HG03442 (cell line): ENCODE results near the gene THRB.
A peak's percentile ranks its signal among the peaks of the same experiment; 100 is the strongest.

Experiments used
- ATAC-seq: cut with Tn5 transposase; IDR thresholded peaks from one replicate; pipeline ENCODE4 v1.9.1; 2021; ENCODE audit warnings: mild to moderate bottlenecking, moderate library complexity; ENCODE audit not compliant: unreplicated experiment

THRB gene

DNA sequence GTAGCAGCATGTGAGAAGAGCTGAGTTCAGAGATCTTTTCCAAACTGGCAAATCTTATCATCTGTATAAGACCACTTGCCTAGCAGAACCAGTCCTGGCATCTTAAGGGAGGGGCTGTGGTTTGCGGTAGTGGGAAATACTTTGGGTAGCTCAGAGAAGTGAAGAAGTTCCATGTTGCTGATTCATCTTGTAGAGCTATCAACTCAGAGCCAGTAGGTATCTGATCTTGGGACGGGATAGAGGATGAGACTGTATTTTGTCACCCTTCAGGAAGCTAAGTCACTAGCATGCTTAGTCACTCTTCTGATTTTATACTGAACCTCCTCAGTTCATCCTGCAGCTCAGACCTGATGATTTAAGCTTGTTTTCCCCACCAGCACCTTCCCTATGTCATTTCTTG, 338.2 kb downstream of the THRB start:
- ATAC-seq: no peak

DNA sequence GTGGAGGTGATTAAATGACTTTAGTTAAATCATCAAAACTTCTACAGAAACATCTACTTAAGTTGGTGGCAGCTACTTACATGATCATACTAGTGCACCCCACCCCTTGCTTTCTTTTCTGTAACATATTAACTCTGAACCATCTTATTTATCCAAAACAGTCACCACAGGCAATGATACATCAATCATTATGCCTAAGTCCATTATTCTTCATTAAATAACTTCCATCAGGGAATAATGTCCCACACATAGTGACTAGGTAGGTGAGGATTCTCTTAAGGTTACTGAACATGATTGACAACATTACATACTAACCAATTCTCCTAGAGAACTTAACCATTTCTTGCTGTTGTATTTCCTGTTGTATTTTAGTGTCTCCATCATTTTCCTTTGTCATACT, 339.4 kb downstream of the THRB start:
- ATAC-seq: no peak

DNA sequence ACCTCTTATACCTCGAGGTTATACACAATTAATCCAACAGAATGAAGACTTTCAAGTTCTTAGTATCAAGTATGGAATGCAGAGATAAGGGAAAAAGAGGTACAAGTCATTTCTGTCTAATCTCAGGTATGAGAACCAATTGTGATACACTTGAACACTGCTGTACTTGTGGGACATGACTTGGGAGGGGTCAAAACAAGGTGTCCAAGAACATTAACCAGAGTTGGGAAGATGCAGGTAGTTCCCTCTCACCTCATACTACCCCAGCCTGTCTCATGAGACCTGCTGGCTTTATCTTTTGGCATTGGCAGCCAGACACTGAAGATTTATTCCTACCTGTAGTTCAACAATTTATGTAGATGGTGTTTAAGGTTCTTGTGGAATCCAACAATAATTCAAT, 339.9 kb downstream of the THRB start:
- no peak for ATAC-seq

DNA sequence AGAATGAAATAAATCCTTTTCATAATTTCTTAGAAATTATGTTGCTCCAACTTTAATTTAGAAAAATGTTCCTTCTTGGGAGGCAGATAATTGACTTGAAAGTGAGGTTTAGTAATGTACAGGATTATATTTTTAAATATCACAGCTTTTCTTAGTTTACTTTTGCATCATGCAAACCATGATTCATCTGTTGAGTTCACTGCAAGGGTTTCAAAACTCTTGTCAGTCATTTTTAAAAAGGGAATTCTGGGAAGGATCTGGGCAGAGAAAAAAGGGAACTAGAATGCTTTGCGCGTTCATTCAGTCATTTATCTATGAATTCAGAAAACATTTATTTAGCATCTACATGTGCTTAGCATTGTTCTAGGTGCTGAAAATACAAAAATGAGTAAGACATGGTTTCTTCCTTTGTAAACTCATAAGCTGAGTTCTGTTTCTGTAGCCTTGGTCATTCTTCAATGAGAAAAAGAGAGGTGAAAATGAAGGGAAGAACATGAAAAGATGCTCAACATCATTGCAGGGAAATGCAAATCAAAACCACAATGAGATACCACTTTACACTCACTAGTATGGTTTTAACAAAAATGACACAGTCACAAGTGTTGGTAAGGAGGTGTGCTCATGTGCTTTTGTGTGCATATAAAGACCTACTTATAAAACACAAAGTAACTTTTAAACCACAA, 340.5 kb downstream of the THRB start:
- ATAC-seq: peak; percentile 85

DNA sequence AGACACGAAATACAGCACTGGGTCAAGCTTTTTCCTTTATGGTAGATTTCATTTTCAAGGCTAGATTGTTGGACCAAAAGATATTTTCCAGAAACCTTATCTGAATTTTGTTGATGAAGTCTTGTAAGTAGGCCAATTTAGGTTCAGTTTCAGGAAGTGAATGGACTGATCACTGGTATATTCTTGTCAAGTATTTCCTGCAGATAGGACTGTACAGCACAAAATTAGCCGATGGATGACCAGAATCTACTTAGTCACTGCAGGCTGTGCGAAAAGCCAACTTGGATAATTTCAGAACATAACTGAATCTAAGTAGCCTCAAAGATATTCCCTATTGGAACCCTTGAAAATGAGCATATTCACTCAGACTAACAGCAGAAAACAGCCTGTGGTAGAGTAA, 343.1 kb downstream of the THRB start:
- ATAC-seq: no peak

DNA sequence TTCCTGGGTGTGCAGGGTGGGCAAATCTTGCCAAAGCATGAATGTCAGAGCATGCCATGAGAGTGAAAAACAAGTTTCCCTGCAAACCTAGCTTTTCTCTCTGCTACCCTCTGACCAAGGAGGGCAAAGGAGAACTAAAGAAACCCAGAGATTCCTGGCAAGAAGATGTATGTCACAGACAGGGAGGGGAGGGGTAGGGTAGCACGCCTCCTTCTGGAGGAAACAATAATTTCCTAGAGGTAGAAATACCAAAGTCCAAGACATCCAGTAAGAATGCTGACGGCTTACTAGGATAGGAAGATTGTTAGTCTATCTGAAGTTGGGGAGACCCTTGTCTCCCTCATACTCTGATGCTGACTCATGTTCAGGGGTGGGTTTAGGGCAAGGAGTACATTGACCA, 345.6 kb downstream of the THRB start:
- ATAC-seq: no peak

DNA sequence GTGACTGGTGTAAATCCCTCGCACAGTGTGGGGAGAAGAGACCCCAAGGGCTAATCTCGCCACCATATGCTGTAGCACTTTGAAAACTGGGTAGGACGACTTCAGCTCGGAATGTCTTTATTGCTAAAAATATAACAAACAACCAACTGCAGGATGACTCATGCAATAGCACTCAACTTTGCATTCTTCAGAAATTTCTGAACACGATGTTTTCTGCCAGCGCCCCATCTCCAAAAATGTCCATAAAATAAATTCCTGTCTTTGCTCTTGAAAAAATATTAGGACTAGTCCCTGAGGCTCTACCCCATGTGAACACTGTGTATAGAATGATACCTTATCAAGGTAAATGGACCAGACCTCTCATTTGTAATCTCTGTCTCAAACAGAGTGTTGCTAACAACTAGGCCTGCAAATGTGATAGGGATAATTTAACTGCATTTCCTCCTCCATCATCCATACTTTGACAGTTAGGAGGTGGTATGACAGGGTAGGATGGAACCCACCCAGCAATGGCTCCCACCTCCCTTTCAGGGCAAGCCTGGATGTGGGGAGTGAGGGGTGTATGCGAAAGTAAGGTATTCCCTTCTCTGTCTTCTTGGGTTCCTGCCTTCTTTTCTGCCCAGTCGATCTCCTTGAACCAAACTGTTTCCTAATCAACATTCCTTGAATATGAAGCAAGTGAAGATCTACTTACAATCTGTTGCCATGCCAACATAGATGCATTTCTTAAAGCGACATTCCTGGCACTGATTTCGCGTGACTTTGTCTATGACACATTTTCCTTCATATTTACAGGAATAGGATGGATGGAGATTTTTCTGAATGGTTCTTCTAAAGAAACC, 348.4 kb downstream of the THRB start:
- no peak for ATAC-seq

DNA sequence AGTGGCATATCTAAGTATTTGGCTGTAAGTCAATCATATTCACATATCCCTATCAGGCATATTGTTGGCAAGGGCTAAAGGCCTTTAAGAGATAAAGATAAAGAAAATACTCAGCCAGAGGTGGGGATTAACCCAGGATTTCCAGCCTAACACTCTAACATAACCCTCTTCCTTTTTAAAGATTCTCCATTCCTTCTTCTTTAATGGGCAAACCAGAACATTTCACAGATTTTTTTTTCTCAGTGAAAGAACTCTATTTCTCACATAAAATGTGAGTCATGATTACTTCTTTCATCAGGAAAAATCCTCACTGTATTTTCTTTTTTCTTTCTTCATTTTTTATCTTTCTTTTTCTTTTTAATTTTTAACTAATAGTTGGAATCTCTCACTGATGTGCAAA, 349.2 kb downstream of the THRB start:
- ATAC-seq: no peak

DNA sequence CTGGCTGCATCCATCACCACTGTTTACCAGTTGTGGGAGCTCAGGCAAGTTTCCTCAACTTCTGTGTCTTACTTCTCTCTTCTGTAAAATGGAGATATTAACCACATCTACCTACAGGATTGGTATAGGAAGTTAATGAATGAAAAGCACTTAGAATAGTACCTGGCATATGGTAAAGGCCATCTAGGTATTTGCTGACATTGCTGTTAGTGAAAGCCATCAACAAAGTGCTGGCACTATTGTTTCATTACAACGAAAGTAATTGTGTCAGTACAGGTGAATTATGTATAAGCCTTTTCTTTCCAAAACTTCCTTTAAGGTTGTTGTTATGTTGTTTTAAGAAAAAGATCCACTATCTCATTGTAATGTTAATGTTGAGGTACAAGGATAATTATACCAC, 352.5 kb downstream of the THRB start:
- ATAC-seq: no peak

DNA sequence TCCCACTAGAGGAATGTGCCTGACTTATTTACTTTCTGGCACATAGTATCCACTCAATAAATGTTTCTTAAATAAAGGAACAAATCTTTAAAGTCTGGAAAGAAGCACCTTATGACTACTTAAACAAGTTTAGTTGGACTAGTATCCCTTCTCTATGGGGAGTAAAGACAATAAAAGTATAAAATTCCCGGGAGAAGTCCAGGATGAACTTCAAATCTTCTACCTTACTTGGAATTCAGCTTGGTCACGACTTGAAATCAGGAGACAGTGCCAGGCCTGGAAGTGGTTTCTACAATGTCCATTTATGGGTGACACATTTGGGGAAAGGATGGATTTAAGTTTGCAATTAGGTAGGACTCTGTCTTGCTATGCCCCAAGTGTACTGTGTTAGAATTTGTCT, 353.1 kb downstream of the THRB start:
- ATAC-seq: no peak

DNA sequence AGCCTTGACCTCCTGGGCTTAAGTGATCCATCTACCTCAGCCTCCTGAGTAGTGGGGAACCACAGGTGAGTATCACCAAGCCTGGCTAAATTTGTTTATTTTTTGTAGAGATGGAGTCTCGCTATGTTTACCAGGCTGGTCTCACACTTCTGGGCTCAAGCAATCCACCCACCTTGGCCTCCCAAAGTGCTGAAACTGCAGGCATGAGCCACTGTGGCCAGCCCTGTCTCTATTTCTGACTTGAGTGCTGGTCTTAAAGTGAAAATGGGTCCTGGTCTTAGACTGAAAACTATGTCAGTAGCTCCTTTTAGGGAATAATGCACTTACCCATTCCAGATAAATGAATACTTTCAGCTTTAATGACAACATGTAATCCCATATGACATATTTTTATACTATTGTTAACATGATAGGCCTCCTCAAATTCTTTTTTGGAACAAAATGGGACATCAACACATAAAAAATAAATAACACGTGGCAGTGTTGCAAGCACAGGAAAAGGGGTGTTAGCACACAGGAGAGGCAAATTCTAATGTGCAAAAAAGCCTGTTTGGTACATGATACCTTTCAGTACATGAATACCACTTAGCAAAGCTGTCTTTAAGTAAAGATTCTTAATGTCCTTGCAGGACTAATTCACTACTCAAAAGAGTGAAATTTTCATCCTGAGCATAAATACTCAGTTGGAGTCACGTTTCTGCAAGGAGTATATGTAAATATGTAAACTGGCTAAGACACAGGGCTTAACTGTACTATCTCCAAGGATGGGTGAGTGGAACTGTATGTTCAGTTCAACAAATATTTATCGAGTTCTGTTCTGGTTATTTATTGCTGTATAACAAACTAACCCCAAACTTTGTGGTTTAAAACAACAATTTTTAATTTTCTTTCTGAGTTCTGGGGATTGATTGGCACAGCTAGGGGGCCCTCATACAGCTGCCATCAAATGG, 354.9 kb downstream of the THRB start:
- ATAC-seq: no peak

DNA sequence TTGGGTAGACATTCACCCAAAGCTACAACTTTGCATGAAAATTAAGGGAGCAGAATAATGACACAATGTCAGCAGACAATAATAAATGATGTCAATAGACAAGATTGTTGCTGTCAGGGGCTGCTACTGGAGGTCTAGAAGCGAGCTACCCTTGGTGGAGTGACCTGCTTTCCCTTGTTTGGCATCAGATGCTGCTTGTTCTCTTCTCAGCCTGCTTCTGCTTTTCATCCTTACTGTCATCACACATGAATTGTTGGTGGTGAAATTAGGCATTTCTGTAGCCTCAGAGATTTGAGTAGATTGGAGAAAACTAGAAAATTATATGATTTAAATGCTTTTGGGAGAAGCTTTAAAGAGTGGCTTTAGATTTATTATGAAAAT, 355.8 kb downstream of the THRB start:
- ATAC-seq: no peak

DNA sequence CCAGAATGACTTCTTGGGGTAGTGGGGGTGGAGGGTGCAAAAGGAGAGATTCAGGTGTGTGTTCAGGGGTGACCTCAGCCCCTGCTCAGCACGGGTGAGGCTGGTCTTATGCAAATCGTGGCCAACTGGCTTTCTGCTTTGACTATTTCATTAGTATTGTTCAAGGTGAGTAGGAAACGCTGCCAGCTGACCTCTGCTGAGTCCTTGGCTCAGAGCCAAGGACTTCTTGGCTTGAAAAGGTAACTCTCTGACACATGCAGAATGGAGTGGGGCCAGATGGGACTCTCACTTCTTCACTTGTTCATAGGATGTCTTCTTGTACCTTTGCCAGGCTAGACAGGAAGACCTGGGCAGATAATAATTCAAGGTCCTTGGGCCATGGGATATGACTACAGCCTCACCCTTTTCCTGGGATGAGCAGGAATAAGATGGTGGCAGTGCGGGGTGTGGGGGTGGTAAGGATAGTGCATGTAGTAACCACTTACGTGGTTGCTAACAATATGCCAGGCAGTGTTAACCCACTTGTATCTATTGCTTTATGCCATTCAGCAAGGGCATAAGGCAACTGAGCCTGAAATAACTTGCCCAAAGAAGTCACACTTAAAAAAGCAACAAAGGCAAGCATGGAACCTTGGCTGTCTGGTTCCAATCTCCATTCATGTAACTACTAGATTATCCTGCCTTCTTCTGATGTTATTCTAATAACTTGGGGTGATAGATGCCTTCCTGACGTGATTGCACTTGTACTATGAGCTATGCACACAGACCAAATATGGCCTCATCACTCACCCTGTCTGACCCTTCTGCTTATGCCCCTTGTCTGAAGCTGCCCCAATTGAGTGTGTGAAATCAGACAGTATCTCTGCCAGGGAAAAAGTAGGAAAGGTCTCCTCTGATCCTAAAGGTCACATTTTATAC, 356.4 kb downstream of the THRB start:
- ATAC-seq: no peak

DNA sequence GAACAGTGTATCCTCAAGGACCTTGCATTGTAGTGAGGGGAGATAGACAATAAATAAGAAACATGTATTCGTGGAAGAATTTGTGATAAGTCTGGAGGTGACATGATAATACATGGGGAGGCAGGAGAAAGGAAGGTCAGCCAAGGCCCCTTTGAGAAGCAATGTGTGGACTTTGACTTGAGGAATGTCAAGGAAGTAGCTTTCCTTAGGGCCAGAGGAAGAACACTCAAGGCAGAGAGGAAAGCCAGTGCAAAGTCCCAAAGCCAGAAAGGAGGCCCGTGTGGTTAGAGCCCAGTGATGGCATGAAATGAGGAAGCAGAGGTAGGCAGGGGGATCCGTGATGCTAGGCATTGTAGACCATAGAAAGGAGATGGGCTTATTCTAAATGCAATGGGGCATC, 357.3 kb downstream of the THRB start:
- no peak for ATAC-seq

DNA sequence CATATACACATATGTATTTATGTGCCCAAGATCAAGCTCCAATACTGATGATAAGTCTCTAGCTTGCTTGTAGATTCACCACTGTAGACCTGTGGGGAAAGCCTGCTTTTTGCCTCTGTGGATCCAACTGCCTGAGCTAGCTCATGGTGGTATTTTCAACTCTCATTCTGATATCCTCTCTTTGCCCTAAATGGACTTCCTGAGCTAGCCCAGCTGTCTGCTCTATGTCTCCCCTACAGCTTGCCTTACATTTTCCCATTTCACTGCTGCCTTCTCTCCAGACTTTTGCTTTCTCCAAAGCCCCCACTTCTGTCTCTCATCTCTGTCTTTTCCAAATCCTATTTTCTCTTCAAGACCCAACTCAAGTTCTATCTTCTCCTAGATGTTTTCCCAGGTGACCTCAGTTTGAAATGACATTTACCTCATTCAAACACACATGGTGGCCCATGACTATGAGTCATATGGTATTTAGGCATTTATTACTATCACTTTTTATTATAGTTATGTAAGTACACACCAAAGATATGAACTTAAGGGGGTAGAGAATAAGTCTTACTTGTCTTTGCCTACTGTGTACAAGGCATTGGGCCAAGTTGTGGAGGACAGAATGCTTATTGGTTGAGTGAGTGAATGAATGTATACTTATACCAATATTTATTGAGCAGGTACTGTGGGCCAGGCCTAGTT, 357.9 kb downstream of the THRB start:
- no peak for ATAC-seq

DNA sequence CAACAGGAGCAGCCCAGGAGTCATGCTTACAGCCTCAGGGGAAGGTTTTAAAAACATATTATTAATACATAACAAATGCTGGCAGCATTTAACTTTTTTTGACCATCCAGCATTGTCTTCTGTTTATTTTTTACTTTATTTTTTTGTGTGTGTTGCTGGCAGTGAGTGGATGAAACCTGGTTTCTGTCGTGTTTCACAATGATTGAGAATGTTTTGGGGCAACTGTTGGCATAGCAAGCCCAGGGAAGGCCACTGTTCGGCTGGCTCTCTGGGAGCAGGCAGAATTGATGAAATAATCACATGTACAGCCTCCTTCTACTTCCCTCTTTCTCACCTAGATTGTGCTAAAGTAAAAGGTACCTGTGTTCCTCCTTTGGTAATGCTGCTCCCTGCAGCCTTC, 359.4 kb downstream of the THRB start:
- no peak for ATAC-seq

DNA sequence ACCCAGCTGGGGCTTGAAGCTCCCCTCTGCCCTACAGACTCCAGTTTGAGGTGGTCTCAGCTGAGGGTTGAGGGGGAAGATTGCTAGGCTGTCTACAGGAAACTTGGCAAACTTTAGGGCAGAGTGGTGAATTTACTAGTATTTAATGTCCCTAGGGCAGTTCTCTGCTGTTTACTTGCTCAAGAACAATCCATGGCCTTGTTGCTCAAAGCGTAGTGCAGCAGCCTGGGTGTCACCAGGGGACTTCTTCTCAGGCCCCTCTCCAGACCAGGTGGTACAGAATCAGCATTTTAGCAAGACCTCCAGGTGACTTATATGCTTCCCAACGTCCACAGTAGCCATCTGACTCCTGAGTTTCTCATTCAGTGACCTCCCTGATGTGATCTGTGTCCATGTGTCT, 360.7 kb downstream of the THRB start:
- ATAC-seq: no peak

DNA sequence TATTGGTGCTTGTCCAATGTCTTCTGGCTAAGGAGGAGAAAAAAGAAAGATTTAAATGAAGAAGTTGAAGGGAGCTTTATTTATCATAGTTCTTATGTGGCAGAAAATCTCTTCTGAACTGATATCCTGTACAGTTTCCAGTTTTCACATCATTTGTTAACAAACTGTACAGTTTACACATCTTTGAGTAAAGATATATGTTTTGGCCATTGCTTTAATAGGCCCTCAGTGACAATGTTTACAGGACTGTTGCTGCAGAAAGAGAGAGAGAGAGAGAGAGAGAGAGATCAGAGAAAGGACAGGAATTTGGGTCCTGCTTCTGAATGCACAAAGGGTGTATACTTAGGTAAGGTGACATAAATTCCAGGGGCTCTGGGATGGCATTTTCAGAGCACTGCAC, 361.2 kb downstream of the THRB start:
- ATAC-seq: no peak

DNA sequence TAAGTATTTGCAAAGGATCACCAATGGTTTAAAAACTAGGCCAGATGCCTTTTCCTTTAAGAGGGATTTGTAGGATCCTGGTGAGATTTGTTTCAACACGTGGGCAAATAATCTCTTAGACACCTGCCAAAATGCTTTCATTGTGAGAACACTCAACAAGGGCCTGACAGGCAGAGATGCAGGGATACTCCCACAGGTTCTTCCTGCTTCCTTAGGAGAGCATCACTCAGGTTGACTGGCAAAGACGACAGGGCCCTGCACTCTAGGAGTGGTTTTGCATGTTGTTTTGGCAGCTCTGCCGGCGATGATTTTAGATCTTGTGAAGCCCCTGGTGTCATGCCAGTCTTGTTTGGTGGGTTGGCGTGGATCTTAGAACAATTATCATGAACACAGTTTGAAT, 365.1 kb downstream of the THRB start:
- ATAC-seq: no peak
